HL-60 (cell line): Measurements from ENCODE around the gene MCF2L2.

Source experiments
- CTCF ChIP-seq: IDR thresholded peaks from one replicate; pipeline ENCODE4 v1.5.1; 2011; ENCODE audit warnings: low read length, control low read depth, inconsistent platforms; ENCODE audit not compliant: insufficient read depth
- GABPA ChIP-seq: IDR thresholded peaks from 2 replicates; pipeline ENCODE4 v1.6.1; 2012; ENCODE audit warnings: low read depth
- POLR2AphosphoS5 ChIP-seq: IDR thresholded peaks from 2 replicates; pipeline ENCODE4 v1.6.1; 2012; ENCODE audit warnings: low read depth
- SPI1 ChIP-seq: IDR thresholded peaks from 2 replicates; pipeline ENCODE4 v1.6.1; 2012; ENCODE audit warnings: low read depth, mild to moderate bottlenecking, borderline replicate concordance
- TF ChIP-seq, protein P1 (sequence below): IDR thresholded peaks from 2 replicates; pipeline ENCODE4 v1.6.1; 2012; ENCODE audit warnings: low read depth; ENCODE audit not compliant: insufficient replicate concordance

DNA sequence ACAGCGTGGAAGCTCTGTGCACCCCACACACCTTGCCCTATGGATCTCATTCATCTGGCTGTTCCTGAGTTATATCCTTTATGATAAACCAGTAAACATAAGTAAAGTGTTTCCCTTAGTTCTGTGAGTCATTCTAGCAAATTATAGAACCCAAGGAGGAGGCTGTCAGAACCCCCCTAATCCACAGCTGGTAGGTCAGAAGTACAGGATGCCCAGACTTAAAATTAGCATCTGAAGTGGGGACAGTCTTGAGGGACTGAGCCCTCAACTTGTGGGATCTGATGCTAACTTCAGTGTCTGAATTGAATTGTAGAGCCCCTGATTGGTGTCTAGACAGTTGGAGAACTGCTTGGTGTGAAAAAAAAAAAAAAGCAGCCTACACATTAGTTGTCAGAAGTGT lies 100.3 kb downstream of the MCF2L2 start:
- TF ChIP-seq, protein P1, sequence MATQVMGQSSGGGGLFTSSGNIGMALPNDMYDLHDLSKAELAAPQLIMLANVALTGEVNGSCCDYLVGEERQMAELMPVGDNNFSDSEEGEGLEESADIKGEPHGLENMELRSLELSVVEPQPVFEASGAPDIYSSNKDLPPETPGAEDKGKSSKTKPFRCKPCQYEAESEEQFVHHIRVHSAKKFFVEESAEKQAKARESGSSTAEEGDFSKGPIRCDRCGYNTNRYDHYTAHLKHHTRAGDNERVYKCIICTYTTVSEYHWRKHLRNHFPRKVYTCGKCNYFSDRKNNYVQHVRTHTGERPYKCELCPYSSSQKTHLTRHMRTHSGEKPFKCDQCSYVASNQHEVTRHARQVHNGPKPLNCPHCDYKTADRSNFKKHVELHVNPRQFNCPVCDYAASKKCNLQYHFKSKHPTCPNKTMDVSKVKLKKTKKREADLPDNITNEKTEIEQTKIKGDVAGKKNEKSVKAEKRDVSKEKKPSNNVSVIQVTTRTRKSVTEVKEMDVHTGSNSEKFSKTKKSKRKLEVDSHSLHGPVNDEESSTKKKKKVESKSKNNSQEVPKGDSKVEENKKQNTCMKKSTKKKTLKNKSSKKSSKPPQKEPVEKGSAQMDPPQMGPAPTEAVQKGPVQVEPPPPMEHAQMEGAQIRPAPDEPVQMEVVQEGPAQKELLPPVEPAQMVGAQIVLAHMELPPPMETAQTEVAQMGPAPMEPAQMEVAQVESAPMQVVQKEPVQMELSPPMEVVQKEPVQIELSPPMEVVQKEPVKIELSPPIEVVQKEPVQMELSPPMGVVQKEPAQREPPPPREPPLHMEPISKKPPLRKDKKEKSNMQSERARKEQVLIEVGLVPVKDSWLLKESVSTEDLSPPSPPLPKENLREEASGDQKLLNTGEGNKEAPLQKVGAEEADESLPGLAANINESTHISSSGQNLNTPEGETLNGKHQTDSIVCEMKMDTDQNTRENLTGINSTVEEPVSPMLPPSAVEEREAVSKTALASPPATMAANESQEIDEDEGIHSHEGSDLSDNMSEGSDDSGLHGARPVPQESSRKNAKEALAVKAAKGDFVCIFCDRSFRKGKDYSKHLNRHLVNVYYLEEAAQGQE = no peak
- TF ChIP-seq POLR2AphosphoS5 = no peak
- no peak for TF ChIP-seq CTCF
- TF ChIP-seq GABPA = no peak
- no peak for TF ChIP-seq SPI1
